Mononuclear cell (primary cell): ENCODE results near the gene CEP135. TPM values are rescaled to one million over a fixed set of nuclear protein-coding genes. Genes with fewer than 3 reads are reported as not detected.

Experiments
- H3K27me3 ChIP-seq: 2 replicates; pipeline ENCODE4 v1.6.0; 2011; ENCODE audit warnings: low read length, control low read depth; ENCODE audit not compliant: insufficient read depth
- H3K4me1 ChIP-seq: 2 replicates; pipeline ENCODE4 v1.5.1; 2011; ENCODE audit warnings: mild to moderate bottlenecking, low read length, control low read depth; ENCODE audit not compliant: insufficient read depth
- H3K4me3 ChIP-seq: 2 replicates; pipeline ENCODE4 v1.5.1; 2011; ENCODE audit warnings: mild to moderate bottlenecking, low read length, moderate library complexity
- H3K9me3 ChIP-seq: 2 replicates; pipeline ENCODE4 v1.5.1; 2011; ENCODE audit warnings: low read depth, mild to moderate bottlenecking, control low read depth, low read length
- total RNA-seq: library from RNA; depleted of rRNA; stranded (reverse); fragments of >200 nt; gene quantifications from one replicate; pipeline ENCODE4 v1.2.3, GENCODE V29; 2012

CEP135 gene
- total RNA-seq, 1 donor = 32.0 TPM

DNA sequence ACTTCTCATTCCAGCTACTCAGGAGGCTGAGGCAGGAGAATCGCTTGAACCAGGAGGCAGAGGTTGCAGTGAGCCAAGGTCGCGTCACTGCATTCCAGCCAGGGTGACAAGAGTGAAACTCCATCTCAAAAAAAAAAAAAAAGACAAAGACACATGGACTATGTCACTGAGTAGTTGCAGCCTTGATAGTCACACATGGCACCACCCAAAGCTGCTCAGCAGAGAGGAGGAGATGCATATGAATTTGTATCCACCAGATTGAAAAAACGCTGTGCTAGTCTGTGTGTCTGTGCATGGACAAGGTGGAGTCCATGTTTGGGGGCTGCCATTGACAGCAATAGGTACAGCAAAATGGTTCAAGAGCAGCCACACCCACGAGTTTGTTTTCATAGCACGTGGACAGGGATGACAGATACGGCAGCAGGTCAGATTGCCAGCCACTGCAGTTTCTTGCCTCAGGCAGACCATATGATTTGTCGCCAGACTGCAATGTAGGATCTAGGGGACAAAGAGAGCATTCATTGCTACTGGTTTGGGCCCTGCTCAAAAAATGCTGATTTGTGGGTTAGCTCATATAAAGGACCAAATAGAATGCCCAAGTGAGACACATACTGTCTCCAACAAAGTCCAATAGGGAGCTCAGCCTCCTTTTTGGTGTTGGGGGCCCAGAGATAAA is 89.9 kb downstream of the CEP135 start:
- Histone ChIP-seq H3K9me3 (no peaks in the 10 kb centered on the region), H3K27me3 (peaks cover 2% of the 10 kb centered on the region), H3K4me1 (no peaks in the 10 kb centered on the region), H3K4me3 (no peak overlapping the region)

DNA sequence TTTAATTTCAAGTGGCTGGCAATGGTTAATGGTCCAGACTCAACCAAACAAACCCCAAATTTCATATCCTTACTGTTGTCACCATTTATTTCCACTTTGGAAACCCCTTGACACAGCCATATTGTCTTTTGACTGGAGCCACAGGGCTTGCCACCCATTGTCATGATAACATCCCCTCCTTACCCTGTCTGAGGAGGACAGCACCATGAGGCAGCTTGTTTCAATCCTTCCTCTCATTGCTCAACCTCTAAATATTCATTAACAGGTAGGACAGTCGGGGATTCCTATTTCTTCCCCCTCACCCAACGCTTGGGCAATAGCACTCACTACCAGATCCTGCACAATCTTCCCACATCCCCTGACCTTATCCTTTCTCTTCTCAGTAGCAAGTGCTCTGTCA is 92.1 kb downstream of the CEP135 start:
- Histone ChIP-seq H3K27me3 (peaks cover 2% of the 10 kb centered on the region), H3K9me3 (no peaks in the 10 kb centered on the region), H3K4me1 (no peaks in the 10 kb centered on the region), H3K4me3 (no peak overlapping the region)

DNA sequence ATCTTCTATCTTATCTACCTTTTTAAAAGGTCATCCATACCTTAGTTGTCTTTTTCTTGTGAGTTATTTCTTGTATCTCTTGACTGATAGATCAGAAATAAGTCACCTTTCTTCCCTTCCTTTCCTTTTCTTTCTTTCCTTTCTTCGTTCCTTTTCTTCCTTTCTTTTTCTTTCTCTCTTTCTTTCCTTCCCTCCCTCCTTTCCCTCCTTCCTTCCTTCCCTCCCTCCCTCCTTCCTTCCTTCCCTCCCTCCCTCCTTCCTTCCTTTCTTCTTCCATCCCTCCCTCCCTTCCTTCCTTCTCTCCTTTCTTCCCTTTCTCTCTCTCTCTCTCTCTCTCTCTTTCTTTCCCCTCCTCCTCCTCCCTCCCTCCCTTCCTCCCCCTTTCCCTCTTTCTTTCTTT is 93.5 kb downstream of the CEP135 start:
- Histone ChIP-seq H3K4me1 (no peaks in the 10 kb centered on the region), H3K27me3 (peaks cover 2% of the 10 kb centered on the region), H3K9me3 (no peaks in the 10 kb centered on the region), H3K4me3 (no peak overlapping the region)

DNA sequence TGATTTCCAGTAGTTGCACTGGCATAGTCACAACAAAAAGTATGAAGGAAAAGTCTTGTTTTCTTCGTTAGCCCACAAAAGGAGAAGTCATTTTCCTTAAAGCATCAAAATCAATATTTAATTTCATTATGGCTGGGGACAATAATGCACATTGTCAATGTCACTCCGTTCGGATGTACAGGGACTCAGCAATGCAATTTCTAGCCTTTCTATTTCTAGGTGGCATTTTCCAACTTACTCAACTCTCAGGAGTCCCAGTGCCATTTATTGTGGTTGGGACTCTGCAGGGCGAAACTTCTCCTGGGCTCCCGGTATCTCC is 99.6 kb downstream of the CEP135 start:
- H3K4me3 ChIP-seq = peak overlapping the region; percentile 30

DNA sequence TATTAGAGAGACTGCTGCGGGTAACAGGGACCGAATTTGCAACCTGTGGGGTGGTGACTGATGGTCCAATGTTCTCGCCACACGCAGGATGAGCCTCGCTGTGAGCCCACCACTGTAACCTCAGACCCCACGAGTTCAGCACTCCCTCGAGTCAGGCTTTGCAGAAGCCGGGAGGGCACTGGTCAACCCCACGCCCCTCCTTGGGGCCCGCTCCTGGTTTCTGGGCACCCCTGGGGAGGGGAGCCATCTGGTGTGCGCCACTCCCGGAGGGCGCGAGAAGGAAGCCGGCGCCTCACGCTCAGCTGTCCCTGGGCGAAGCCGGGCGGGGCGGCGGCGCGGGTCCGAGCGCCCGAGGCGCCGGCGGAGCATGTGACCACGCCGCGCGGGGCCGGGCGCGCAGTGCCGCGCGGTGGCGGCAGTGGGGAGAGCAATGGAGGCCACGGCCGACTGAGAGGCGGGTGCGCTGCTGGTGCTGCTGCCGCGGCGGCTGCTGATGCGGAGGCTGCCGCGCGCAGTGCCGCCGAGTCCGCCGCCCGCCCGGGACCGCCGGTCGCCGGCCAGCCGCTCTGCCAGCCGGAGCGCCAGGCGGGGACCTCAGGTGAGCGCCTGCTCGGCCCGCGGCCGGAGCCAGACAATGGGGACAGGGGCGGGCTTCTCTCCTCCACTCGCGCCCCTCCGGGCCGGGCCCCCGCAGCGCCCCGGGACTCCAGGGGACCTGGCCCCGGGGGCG is 100.1 kb downstream of the CEP135 start:
- Histone ChIP-seq H3K9me3 (no peaks in the 10 kb centered on the region), H3K4me3 (peak overlapping the region; percentile 30), H3K27me3 (peaks cover 29% of the 10 kb centered on the region), H3K4me1 (peaks cover 15% of the 10 kb centered on the region)

More for the DNA sequence above, 99.6 kb downstream of the CEP135 start:
- Histone ChIP-seq H3K4me1 (peaks cover 15% of the 10 kb centered on the region), H3K27me3 (peaks cover 29% of the 10 kb centered on the region), H3K9me3 (no peaks in the 10 kb centered on the region)

DNA sequence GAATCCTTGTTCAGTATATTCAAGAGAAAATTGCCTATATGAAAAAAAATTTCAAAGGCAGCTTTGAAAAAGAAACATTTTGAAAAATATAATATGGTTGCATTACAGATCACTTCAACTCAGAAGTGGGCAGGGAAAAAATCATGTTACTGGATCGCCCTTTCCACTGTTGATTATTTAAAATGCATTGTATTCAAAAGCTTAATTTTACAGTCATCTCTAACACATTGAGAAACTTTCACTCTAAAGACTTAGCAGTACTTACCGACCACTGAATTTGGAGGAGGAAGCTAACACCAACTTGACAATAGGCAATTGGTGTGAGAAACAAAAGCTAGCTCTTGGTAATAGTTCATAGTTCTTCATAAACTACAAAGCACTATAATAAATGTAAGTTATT is 101.9 kb downstream of the CEP135 start:
- Histone ChIP-seq H3K4me1 (peaks cover 15% of the 10 kb centered on the region), H3K4me3 (no peak overlapping the region), H3K27me3 (peaks cover 29% of the 10 kb centered on the region), H3K9me3 (no peaks in the 10 kb centered on the region)

DNA sequence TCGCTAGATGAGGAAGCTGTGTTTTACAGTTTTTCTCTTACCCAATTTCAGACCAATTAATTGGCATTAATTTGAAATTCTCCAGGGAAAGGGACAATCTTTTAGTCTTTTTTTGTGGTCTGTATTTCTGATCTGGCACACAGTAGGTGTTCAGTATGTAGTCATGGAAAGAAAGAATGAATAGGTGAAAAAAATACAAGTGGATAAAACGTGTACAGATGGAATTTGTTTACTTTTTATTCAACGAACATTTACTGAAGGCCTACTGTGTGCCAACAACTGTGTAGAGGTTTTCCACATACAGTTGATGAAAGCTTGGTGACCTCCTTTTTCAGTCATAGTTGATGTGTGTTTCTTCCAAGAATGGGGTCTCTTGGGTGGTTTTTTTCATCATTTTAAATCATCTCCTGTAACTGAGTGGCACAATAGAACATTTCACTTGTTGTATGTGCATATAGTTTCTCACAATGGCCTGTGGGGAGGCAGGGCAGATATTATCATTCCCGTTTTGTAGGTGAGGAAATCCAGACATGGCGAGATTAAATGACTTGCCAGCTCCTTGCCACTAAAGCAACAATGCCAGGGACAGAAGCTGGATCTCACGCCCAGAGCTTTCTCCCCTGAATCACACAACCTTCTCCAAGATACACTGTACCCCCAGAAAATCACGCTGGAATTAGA is 102.4 kb downstream of the CEP135 start:
- H3K27me3 ChIP-seq = peaks cover 29% of the 10 kb centered on the region
- H3K4me3 ChIP-seq = no peak overlapping the region
- no peaks in the 10 kb centered on the region for H3K9me3 ChIP-seq
- H3K4me1 ChIP-seq = peaks cover 15% of the 10 kb centered on the region

DNA sequence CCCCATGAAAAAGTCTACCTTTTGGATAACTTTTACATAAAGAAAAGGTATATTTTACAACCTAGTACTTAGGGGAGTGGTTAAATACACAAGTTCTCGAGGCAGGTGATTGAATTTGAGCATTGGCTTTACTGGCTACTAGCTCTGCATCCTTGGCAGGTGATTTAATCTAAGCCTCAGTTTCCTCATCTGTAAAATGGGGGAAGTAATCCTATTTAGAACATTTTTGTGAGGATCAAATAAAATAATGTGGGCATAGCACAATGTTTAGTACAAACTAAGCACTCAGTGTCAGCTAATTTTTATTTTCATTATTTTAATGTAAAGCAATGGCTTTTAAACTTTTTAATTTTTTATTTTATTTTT is 102.9 kb downstream of the CEP135 start:
- Histone ChIP-seq H3K9me3 (no peaks in the 10 kb centered on the region), H3K4me3 (no peak overlapping the region), H3K27me3 (peaks cover 29% of the 10 kb centered on the region), H3K4me1 (peaks cover 15% of the 10 kb centered on the region)

DNA sequence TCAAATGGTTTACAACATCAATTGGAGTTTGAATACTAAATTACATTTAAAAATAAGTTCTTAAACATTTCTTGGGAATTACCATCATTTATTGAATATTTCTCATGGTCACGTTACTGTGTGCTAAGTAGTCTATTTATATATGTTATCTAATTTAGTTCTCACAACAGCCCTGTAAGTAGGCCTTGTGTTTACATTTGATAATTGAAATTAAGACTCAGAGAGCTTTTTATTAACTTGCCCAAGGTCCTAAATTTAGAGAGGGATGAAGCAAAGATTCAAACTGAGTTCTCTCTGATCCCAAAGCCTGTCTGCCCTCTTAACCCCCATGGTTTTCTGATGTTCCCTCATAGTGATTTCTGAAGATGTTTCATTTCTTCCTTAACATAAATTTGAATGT is 103.7 kb downstream of the CEP135 start:
- Histone ChIP-seq H3K9me3 (no peaks in the 10 kb centered on the region), H3K27me3 (peaks cover 29% of the 10 kb centered on the region), H3K4me1 (peaks cover 15% of the 10 kb centered on the region), H3K4me3 (no peak overlapping the region)

DNA sequence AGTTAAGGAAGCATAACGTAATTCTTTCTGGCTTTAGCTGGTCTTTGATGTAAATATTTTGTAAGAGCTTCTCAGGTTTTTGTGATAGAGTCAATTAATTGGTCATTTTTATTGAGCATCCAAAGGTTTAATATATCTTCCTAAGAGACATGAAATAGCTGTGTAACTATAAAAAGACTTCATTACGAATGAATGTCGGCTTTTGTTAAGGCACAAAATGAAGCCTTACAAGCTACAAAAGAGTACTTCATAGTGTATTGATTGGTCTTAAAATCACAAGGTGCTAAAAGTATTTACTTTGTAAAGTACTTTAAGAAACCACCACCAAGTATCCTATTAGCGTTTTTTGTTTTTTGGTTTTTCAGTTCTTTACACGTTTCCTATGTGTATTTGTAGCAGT is 104.2 kb downstream of the CEP135 start:
- Histone ChIP-seq H3K9me3 (no peaks in the 10 kb centered on the region), H3K4me1 (peaks cover 15% of the 10 kb centered on the region), H3K27me3 (peaks cover 26% of the 10 kb centered on the region), H3K4me3 (no peak overlapping the region)

DNA sequence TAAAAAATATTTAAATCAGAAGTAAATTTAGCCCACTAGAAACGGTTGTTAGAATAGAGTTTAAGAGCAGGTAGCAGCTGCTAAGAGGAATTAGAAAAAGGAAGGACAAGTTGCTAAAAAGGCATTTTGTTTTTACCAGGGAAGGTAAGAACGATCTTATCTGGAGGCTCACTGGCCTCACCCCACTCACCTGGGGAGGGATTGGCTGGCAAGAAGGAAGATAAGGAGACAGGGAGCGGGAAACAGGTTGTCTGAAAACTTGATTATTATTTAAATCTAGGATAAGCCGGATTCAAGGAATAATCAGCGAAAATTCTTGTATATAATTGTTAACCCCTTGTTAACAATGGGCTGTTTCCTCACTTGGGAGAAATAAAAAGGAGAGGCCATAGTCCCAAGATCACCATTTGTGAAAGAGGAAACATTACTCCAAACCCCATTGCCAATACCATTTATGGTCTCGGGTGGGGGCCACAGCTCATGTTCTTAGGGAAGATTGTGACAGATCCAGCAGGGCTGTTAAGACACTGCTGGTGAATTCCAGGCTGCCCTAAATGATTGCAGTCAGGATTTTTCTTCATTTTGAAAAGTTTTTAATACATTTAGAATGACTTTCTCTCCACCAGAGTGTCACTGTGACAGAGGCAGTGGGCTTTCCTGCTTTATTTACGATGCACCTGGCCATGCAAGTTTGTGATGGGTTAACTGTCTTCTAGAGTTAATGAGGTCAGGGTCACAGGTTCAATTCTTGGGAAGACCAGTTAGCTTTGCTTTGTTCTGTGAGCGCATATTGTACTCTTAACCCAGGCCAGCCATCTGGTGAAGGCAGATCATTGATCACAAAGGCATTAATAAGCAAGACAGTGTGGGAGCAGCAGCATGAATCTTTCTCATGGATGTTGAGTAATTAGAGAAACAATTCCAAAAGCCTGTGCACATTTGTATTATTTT is 106.6 kb downstream of the CEP135 start:
- H3K9me3 ChIP-seq = no peaks in the 10 kb centered on the region

DNA sequence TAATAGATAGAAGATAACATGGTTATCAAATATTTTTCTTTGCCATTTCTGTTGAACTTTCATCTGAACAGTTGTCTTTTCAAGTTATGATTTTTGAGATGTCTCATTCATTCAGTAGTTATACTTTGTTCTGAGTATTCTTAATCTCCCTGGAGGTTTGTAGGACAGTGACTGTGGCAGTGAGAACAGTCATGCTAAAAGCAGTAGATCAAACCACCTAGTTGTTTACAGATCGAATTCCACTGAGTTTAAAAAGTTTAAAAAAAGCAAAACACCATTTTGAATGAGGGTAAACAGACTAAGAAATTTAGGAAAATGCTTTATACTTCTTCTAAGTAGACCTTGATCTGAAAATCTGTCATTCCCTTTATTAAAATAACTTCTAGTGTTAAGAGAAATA is 107.2 kb downstream of the CEP135 start:
- Histone ChIP-seq H3K4me3 (no peak overlapping the region), H3K9me3 (no peaks in the 10 kb centered on the region), H3K27me3 (peaks cover 6% of the 10 kb centered on the region), H3K4me1 (no peaks in the 10 kb centered on the region)

More for the DNA sequence above, 106.6 kb downstream of the CEP135 start:
- H3K4me1 ChIP-seq = no peaks in the 10 kb centered on the region
- H3K4me3 ChIP-seq = no peak overlapping the region
- H3K27me3 ChIP-seq = peaks cover 13% of the 10 kb centered on the region

DNA sequence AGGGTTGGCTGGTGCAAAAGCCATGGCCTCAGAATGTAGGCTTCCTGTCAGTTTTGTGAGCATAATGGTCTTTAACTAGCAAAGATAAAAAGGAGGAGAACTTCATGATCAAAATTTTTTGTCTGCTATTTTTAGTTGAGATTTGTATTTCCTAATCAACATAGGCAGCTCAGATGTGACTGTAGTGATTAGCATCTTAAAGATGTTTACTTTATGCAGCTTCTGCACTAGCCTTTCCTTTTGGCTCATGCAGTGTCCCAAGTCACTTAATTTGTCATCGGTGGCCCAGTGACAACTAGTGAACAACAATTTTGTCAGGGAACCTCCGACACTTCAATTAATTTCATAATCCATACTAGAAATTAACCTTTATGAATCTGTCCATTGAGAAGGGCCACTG is 109.8 kb downstream of the CEP135 start:
- no peaks in the 10 kb centered on the region for H3K4me1 ChIP-seq
- H3K9me3 ChIP-seq = no peaks in the 10 kb centered on the region
- no peak overlapping the region for H3K4me3 ChIP-seq
- H3K27me3 ChIP-seq = no peaks in the 10 kb centered on the region

DNA sequence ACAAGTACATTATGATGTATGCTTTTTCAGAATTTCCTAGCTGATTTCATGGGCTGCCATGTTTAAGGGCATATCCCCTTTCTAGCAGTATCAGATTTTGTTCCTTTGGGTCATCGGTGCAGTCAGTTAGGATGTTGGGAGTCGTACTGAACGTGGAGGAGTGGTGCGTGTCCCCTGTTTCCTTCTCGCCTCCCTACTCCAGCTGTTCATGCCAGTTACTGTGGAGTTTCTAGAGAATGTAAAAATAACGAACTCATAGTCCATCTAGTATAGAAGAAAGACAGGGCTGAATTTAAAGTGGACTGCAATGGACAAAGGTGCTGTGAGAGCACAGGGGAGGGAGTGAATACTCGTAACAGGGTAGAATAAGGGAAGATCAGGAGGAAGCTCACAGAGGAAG is 111.3 kb downstream of the CEP135 start:
- Histone ChIP-seq H3K4me3 (no peak overlapping the region), H3K9me3 (no peaks in the 10 kb centered on the region), H3K4me1 (no peaks in the 10 kb centered on the region), H3K27me3 (no peaks in the 10 kb centered on the region)

DNA sequence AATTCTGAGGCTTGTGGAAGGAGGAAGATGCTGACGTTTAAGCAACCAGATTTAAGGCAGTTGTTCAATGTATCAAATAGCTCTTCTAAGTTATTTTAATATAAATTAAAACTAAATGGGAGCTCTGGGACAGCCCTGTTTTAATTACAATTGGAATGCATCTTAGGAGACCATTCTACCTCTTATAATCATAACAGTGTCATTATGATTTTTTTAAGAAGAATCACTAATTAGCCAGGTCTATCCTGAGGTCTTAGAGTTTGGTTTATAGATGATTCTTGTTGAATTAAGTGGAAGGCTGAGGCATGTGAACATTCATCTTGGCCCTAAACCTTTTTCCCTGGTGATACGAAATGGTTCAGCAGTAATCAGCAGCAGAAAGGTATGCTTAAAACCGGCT is 113.4 kb downstream of the CEP135 start:
- H3K4me3 ChIP-seq = no peak overlapping the region
- no peaks in the 10 kb centered on the region for H3K4me1 ChIP-seq
- H3K9me3 ChIP-seq = no peaks in the 10 kb centered on the region
- no peaks in the 10 kb centered on the region for H3K27me3 ChIP-seq
